ENCODE results near the gene PEF1.

DNA sequence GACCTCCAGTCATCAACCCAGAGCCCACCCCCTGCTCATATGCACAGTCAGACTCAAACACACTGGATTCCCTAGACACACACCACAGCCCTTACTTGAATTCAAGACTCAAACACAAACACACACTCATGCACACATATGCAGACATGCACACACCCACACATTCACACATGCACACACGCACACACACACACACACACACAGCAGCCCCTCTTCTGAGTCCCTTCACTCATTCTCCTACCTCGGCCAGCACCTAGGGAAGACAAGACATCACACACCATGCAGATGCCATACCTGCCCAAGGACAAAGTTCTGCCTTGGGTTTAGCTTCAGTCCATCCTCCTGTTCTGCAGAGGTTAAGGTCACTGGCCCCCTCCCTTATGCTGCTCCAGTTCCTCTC lies 28.7 kb downstream of the PEF1 start:
- TF ChIP-seq, protein P1, sequence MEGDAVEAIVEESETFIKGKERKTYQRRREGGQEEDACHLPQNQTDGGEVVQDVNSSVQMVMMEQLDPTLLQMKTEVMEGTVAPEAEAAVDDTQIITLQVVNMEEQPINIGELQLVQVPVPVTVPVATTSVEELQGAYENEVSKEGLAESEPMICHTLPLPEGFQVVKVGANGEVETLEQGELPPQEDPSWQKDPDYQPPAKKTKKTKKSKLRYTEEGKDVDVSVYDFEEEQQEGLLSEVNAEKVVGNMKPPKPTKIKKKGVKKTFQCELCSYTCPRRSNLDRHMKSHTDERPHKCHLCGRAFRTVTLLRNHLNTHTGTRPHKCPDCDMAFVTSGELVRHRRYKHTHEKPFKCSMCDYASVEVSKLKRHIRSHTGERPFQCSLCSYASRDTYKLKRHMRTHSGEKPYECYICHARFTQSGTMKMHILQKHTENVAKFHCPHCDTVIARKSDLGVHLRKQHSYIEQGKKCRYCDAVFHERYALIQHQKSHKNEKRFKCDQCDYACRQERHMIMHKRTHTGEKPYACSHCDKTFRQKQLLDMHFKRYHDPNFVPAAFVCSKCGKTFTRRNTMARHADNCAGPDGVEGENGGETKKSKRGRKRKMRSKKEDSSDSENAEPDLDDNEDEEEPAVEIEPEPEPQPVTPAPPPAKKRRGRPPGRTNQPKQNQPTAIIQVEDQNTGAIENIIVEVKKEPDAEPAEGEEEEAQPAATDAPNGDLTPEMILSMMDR (conservative IDR thresholded peaks at IDR 0.05; ENCODE audit: low read depth, low read length), result no peak
- TF ChIP-seq EZH2 (IDR thresholded peaks at IDR 0.05; ENCODE audit: borderline replicate concordance, low read depth, low read length, poor library complexity, severe bottlenecking), result no peak

Measured in A673 (cell line).